Measurements from ENCODE around the gene TMEM236.
A peak's percentile ranks its signal among the peaks of the same experiment; 100 is the strongest.

The TMEM236 gene

DNA sequence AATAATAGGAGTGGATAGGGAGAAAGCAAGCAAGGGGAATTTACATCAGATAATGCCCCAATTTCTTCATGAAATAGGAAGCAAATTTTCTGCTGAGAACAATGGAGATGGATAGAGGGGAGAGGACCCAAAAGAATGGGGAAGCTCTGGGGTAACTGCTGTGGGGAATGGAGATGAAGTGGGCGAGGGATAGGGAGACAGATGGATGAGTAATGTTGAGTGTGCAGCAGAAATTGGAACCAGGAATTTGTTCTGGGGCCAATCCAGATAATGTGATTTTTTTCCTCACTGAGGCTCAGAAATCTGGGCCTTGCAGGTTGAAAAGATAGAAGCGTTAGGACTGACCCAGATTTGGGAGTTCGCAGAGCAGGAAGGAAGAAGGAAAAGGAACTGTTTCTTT, 32.7 kb downstream of the TMEM236 start:
- H3K36me3 ChIP-seq (replicated peaks) = no peaks in the 10 kb centered on the region
- no peak for DNase-seq (ENCODE audit: low spot score in 2 of 2)
- H3K4me1 ChIP-seq = no peaks in the 10 kb centered on the region
- no peaks in the 10 kb centered on the region for H3K27me3 ChIP-seq (ENCODE audit: low read depth)
- no peak overlapping the region for H3K4me3 ChIP-seq
- no peaks in the 10 kb centered on the region for H3K9me3 ChIP-seq
- in situ Hi-C loops (cut with MboI; ENCODE audit: low sequenced_read_pairs) = no loop called here

DNA sequence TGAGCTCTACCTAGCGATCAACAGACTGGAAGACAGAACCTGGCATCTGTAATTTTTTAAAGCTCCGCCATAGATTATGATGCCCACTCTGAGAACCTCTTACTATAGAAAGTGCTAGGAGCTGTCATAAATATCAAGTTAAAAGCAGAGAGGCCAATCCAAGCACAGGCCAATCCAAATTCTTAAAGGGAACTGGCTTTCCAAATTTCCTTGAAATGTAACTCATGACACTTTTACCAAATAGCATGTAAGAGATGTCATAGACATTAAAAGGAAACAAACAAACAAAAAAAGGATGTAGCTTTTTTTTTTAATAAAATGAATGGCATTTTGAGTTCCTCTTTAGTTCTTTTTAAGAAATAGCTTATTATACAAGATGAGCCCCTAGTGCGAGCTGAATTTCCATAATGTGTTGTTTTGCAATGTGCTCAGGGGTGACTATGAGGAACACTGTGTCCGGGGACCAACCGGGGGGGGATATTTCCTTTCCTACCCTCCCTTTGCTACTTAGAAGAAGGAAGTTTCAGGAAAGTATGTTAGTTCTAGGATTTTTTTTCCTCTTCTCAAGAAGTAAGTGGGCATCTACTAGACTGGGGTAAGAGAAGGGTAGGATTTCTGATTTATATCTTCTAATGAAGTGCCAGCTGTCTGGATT, 33.4 kb downstream of the TMEM236 start:
- H3K4me1 ChIP-seq = no peaks in the 10 kb centered on the region
- no peak overlapping the region for H3K4me3 ChIP-seq
- H3K9me3 ChIP-seq = no peaks in the 10 kb centered on the region
- H3K27me3 ChIP-seq (ENCODE audit: low read depth) = no peaks in the 10 kb centered on the region
- no peak for DNase-seq (ENCODE audit: low spot score in 2 of 2)
- in situ Hi-C loops (cut with MboI; ENCODE audit: low sequenced_read_pairs) = no loop called here
- H3K36me3 ChIP-seq (replicated peaks) = no peaks in the 10 kb centered on the region

DNA sequence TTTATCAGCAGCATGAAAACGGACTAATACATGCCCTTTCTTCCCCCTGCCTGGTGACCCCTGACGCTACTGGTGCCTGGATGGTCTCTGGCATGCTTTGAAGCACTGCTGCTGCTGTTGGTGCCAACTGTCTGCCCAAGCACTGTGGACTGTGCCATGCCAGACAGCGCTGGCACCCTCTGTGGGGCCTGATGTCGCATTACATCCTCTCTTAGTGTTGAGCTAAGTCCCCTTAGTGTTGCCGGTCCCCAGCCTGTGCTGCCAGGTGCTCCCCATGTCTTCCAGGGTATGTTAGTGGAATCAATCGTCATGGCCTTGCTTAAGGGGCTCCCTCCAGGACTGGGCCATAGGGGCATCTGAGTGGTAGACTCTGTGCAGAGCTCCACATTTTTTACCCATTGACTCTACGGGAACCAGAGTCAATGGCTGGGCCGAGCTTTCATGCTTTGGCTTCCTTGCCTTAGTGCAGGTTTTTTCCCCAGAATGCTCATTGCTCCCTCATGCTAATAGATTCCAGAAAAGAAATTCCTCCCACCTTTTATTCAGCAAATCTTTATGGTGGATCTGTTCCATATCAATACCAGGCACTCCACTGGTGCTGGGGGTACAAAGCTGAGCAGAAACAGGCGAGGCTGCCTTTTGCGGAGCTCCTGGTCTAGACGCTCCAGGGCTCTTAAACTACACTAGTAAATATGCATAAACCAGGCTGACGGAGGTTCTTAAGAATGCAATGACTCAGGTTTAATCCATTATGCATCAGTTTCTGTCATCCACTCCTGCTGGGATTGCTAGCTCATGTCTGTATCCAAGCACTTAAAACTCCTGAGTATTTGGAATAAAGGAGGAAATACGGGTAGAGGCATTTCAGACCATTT, 35.3 kb downstream of the TMEM236 start:
- peak; percentile 62 to 87 for DNase-seq (ENCODE audit: low spot score in 2 of 2)

DNA sequence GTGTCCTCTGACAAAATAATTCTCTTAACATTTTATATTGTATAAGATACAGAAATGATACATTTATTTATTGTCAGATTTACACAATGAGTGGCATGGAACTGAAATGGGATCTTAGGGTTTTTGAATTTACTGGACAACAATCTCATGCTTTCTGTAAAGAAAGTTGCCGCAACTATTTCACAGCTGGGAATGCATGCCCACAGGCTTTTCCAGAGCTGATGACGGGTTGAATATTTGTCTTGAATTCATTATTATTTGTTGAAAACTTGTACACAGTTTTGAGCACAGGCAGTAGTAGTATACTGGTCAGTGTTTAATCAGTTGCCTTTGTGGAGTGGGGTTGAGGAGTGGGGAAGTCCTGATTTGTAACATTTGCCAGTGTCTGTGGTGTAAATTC, 36.6 kb downstream of the TMEM236 start:
- Histone ChIP-seq H3K36me3 (replicated peaks) (no peaks in the 10 kb centered on the region), H3K9me3 (no peaks in the 10 kb centered on the region), H3K27me3 (ENCODE audit: low read depth) (no peaks in the 10 kb centered on the region), H3K4me3 (no peak overlapping the region), H3K4me1 (no peaks in the 10 kb centered on the region)
- no peak for DNase-seq (ENCODE audit: low spot score in 2 of 2)
- in situ Hi-C loops (cut with MboI; ENCODE audit: low sequenced_read_pairs) = no loop called here

More for the DNA sequence above, 35.3 kb downstream of the TMEM236 start:
- no peaks in the 10 kb centered on the region for H3K36me3 ChIP-seq (replicated peaks)
- H3K27me3 ChIP-seq (ENCODE audit: low read depth) = no peaks in the 10 kb centered on the region
- H3K4me1 ChIP-seq = no peaks in the 10 kb centered on the region
- in situ Hi-C loops (cut with MboI; ENCODE audit: low sequenced_read_pairs) = no loop called here
- no peaks in the 10 kb centered on the region for H3K9me3 ChIP-seq
- H3K4me3 ChIP-seq = no peak overlapping the region

DNA sequence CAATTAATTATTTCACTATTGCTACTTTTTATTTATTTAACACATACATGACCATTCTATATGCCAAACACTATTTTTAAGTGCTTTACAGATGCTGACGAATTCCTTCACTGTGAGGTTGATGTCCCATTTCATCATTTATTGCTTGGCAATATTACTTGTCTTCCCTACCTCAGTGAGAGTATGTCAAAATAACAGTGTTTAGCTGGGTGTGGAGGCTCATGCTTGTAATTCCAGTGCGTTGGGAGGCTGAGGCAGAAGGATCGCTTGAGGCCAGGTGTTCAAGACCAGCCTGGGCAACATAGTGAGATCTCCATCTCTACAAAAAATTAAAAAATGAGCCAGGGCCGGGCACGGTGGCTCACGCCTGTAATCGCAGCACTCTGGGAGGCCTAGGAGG, 37.4 kb downstream of the TMEM236 start:
- H3K27me3 ChIP-seq (ENCODE audit: low read depth) = no peaks in the 10 kb centered on the region
- H3K36me3 ChIP-seq (replicated peaks) = no peaks in the 10 kb centered on the region
- no peaks in the 10 kb centered on the region for H3K4me1 ChIP-seq
- no peak overlapping the region for H3K4me3 ChIP-seq
- in situ Hi-C loops (cut with MboI; ENCODE audit: low sequenced_read_pairs) = no loop called here
- DNase-seq (ENCODE audit: low spot score in 2 of 2) = no peak
- no peaks in the 10 kb centered on the region for H3K9me3 ChIP-seq

DNA sequence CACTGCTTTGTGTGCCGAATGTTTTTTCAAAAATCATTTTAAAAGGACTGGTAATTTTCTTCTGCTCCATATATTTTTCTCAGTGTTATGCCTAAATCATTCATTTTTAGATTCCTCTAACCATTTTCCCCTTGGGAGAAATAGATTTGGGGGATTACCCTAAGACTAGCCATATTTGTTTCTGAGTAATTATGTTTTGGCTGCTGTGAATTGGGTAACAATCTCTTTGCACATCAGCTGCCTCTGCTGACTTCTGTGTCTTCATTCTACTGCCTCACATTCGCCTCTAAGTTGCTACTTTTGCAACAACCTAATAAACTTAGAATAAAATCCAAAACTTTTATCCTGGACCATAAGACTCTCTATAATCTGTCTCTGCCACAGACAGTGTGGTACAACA, 38.6 kb downstream of the TMEM236 start:
- DNase-seq (ENCODE audit: low spot score in 2 of 2) = no peak
- Histone ChIP-seq H3K4me3 (no peak overlapping the region), H3K4me1 (no peaks in the 10 kb centered on the region), H3K36me3 (replicated peaks) (no peaks in the 10 kb centered on the region), H3K27me3 (ENCODE audit: low read depth) (no peaks in the 10 kb centered on the region), H3K9me3 (no peaks in the 10 kb centered on the region)
- in situ Hi-C loops (cut with MboI; ENCODE audit: low sequenced_read_pairs) = no loop called here

DNA sequence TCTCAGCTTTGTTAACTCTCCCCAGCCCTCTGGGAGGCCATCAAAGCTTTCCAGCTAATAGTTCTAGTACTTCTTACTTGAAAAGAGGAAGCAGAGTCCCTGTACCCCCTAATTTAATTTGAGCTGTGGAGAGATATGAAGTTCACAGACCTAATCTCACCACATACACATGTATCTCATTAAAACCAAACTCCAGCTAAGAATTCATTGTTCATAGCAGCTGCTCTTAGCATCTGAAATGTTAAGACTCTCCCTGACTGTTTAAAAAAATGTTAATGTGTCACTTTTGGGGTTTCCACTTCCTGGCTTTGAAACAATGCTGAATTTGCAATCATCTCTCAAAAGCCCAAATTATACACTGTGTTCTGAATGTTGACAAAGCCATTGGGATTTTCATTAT, 41.0 kb downstream of the TMEM236 start:
- in situ Hi-C loops (cut with MboI; ENCODE audit: low sequenced_read_pairs) = no loop called here

DNA sequence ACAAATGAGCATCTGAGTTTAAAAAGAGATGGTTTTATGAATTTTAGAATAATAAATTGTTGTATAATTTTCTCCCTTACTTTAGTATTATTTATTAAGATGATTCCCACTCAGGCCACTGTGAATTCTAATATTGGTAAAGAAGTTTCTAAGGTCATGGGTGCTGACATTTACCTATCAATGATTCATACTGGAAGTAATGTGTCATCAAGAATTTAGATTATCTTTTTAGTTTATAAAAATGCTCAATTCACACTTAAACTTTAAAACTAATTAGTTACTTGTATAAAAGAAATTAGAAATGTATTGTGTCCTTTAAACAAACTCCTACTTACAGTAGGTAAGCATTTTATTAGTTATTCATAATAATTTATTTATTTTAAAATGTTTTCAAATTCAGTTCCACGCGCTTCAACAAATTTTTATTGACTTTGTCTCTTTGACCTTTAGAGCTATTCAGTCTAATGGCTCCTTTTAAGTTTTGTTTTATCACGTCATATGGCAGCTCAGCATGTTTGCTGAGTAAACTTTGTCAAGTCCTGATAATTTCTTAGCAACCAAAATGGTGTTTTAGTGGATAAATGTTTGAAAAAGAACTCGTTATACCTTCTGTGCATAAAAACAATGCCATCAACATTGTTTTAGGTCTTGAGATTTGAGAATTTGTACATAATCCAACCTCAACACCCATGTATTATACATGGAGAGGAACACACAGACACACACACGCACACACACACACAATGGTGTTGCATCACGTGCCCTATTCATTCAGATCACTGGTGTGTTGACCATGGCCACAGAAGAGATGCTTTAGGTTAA, 42.0 kb downstream of the TMEM236 start:
- Histone ChIP-seq H3K4me3 (no peak overlapping the region), H3K27me3 (ENCODE audit: low read depth) (no peaks in the 10 kb centered on the region), H3K36me3 (replicated peaks) (no peaks in the 10 kb centered on the region), H3K9me3 (no peaks in the 10 kb centered on the region), H3K4me1 (no peaks in the 10 kb centered on the region)
- in situ Hi-C loops (cut with MboI; ENCODE audit: low sequenced_read_pairs) = no loop called here
- DNase-seq (ENCODE audit: low spot score in 2 of 2) = no peak

More for the DNA sequence above, 41.0 kb downstream of the TMEM236 start:
- DNase-seq (ENCODE audit: low spot score in 2 of 2) = no peak
- Histone ChIP-seq H3K27me3 (ENCODE audit: low read depth) (no peaks in the 10 kb centered on the region), H3K36me3 (replicated peaks) (no peaks in the 10 kb centered on the region), H3K4me1 (no peaks in the 10 kb centered on the region), H3K4me3 (no peak overlapping the region), H3K9me3 (no peaks in the 10 kb centered on the region)

DNA sequence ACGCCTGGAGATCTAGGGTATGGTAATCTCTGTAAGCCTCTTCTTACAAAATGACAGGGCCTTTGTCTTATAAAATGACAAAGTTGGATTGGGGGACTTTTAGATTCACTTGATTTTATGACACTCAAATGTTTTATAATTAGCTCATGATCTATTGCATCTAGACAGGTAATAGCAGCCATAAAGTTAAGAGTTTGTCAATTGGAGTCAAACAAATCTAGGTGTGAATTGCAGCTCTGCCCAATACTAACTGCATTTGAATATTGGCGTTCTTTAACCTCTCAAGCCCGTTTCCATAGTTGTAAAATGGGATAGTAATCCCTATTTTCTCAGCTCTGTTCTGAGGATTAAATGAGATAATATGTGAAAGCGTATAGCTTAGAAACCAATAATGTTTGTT, 43.1 kb downstream of the TMEM236 start:
- in situ Hi-C loops (cut with MboI; ENCODE audit: low sequenced_read_pairs) = no loop called here
- no peaks in the 10 kb centered on the region; the same call in 1 of the 2 replicates for H3K4me1 ChIP-seq
- no peak for DNase-seq (ENCODE audit: low spot score in 2 of 2)
- no peaks in the 10 kb centered on the region for H3K9me3 ChIP-seq
- H3K4me3 ChIP-seq = no peak overlapping the region
- no peaks in the 10 kb centered on the region for H3K36me3 ChIP-seq (replicated peaks)
- H3K27me3 ChIP-seq (ENCODE audit: low read depth) = no peaks in the 10 kb centered on the region

DNA sequence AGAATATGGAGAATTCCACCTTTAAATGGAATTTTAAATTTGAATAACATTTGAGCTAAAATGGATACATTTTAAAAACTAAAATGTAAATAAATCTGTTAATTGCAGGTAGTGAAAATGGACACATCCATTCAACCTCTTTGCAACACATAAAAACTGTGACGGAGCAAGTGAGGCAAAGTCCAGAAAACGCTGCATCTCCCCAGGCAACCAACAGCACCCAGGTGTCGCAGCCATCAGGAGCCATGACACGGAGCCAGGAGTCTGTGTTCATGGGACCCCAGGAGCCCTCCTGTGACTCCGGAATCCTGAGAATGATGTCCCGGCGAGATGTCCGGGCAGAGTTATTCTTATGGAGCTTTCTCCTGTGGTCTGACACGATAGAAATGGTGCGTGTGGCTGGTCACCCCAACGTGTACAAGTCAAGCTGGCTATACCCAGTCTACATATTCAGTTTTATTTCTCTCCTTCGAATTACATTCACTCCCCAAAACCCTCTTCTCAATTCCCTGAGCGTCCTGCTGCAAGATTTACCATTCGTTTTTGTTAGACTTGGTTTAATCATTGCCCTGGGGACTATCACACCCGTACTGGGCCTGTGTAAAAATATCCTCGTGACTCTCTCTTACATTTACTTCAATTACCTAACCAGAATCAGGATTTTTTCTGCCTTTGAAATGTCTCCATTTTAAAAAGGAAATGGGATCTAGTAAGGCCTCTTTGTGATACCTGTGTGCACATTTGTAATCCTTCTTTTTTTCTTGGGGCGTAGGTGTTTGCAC, 44.0 kb downstream of the TMEM236 start:
- in situ Hi-C loops (cut with MboI; ENCODE audit: low sequenced_read_pairs) = no loop called here
- DNase-seq (ENCODE audit: low spot score in 2 of 2) = no peak
- Histone ChIP-seq H3K4me1 (peaks cover 3% of the 10 kb centered on the region; the same call in 1 of the 2 replicates), H3K4me3 (no peak overlapping the region), H3K36me3 (replicated peaks) (no peaks in the 10 kb centered on the region), H3K9me3 (no peaks in the 10 kb centered on the region), H3K27me3 (ENCODE audit: low read depth) (no peaks in the 10 kb centered on the region)

DNA sequence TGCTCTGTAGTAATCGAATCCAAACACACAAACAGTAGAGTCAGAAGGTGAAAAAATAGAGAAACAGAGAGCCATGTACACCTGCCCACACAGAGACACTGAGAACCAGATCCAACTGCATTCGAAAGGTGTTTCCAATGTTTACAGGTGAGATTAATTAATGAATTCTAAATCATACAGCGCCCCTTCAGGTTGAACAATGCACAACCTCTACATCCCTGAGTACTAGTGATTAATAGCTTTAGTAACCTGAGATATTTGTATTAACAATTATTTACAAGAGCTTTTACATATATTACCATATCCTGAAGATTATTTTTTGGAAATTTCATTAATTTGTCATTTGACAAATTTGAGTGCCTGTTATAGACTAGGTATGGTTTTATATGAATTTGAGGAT, 49.5 kb downstream of the TMEM236 start:
- DNase-seq (ENCODE audit: low spot score in 2 of 2) = no peak

DNA sequence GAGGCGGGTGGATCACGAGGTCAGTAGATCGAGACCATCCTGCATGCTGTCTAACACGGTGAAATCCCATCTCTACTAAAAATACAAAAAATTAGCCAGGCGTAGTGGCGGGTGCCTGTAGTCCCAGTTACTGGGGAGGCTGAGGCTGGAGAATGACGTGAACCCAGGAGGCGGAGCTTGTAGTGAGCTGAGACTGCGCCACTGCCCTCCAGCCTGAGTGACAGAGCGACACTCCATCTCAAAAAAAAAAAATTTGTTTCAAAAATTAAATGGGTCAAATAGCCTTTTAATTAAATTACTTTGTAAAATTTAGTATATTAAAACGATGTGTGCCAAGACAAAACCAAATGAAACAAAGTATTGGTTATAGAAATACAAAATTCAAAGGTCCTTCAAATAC, 50.3 kb downstream of the TMEM236 start:
- in situ Hi-C loops (cut with MboI; ENCODE audit: low sequenced_read_pairs) = no loop called here

More for the DNA sequence above, 49.5 kb downstream of the TMEM236 start:
- Histone ChIP-seq H3K27me3 (ENCODE audit: low read depth) (no peaks in the 10 kb centered on the region), H3K4me1 (peaks cover 3% of the 10 kb centered on the region; the same call in 1 of the 2 replicates), H3K36me3 (replicated peaks) (no peaks in the 10 kb centered on the region), H3K9me3 (no peaks in the 10 kb centered on the region), H3K4me3 (no peak overlapping the region)
- in situ Hi-C loops (cut with MboI; ENCODE audit: low sequenced_read_pairs) = no loop called here

DNA sequence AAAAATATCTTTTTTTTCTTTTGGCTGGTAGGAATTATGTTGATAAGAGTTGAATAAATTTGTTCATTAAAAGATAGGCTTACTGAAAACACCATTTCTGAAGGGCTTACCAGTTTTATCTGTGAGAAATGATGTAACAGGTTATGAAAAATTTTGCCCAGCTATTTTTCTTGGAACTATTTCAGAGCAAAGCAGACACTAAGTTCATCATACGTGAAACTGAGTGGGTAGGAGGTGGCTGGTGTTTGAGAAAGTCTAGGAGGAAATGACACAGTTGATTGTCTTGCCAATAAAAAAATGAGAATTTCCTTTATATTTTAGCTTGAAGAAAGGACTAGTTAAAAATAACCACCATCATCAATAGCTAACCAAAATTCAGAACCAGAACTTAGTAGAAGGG, 51.0 kb downstream of the TMEM236 start:
- Histone ChIP-seq H3K4me1 (peaks cover 3% of the 10 kb centered on the region; the same call in 1 of the 2 replicates), H3K4me3 (no peak overlapping the region), H3K27me3 (ENCODE audit: low read depth) (no peaks in the 10 kb centered on the region), H3K9me3 (no peaks in the 10 kb centered on the region), H3K36me3 (replicated peaks) (no peaks in the 10 kb centered on the region)
- DNase-seq (ENCODE audit: low spot score in 2 of 2) = no peak
- in situ Hi-C loops (cut with MboI; ENCODE audit: low sequenced_read_pairs) = no loop called here

More for the DNA sequence above, 50.3 kb downstream of the TMEM236 start:
- DNase-seq (ENCODE audit: low spot score in 2 of 2) = no peak
- H3K9me3 ChIP-seq = no peaks in the 10 kb centered on the region
- H3K27me3 ChIP-seq (ENCODE audit: low read depth) = no peaks in the 10 kb centered on the region
- H3K4me1 ChIP-seq = peaks cover 3% of the 10 kb centered on the region; the same call in 1 of the 2 replicates
- no peaks in the 10 kb centered on the region for H3K36me3 ChIP-seq (replicated peaks)
- no peak overlapping the region for H3K4me3 ChIP-seq

Measured in HAP-1 (cell line).